Stomach (tissue), 9 donors: Measurements from ENCODE around the gene IQSEC3. TPM values are rescaled to one million over a fixed set of nuclear protein-coding genes. Genes with fewer than 3 reads are reported as not detected.
A peak's percentile ranks its signal among the peaks of the same experiment; 100 is the strongest.

Source experiments
- DNase-seq, 2 donors: peaks; one replicate each; pipeline versions ENCODE4 v3.0.0 to v3.0.0-alpha.2; 2013 to 2019
- H3K27ac ChIP-seq, 5 donors: fragments of 200-600 bp in 4 of 5; sonication (generic) in 4 of 5; one replicate each; pipeline ENCODE4 v1.5.1; 2013 to 2019; ENCODE audit warnings: mild to moderate bottlenecking in 1 of 5, moderate library complexity in 1 of 5
- H3K27me3 ChIP-seq, 3 donors: fragments of 200-600 bp; sonication (generic); one replicate each; pipeline ENCODE4 v1.5.1; 2017 to 2019; ENCODE audit warnings: mixed run types in 1 of 3
- H3K36me3 ChIP-seq, 4 donors: fragments of 200-600 bp; sonication (generic); 1 replicate in 3 of 4; 2 replicates in 1 of 4; pipeline ENCODE4 v1.5.1; 2016 to 2019
- H3K4me1 ChIP-seq, 4 donors: fragments of 200-600 bp; sonication (generic); one replicate each; pipeline ENCODE4 v1.5.1; 2016 to 2019
- H3K4me3 ChIP-seq, 4 donors: fragments of 200-600 bp; sonication (generic) in 3 of 4; one replicate each; pipeline ENCODE4 v1.5.1; 2016 to 2019; ENCODE audit warnings: mild to moderate bottlenecking in 1 of 4
- H3K9me3 ChIP-seq, 4 donors: fragments of 200-600 bp; sonication (generic); one replicate each; pipeline ENCODE4 v1.5.1; 2016 to 2019
- CTCF ChIP-seq, 7 experiments: fragments of 450-650 bp in 4 of 7; fragments of 200-600 bp in 3 of 7; sonication (generic) in 3 of 7; IDR thresholded peaks; one replicate each; pipeline ENCODE4 v1.5.1; 2016 to 2019; ENCODE audit warnings: antibody characterized with exemption in 7 of 7, control low read depth in 2 of 7, mild to moderate bottlenecking in 1 of 7
- EP300 ChIP-seq: sonication (generic); formaldehyde crosslinking; IDR thresholded peaks from one replicate; pipeline ENCODE4 v1.6.1; 2017; ENCODE audit warnings: antibody characterized with exemption
- POLR2A ChIP-seq, 4 donors: fragments of 450-650 bp; IDR thresholded peaks; one replicate each; pipeline ENCODE4 v1.6.1; 2016; ENCODE audit warnings: antibody characterized with exemption in 4 of 4, control low read depth in 2 of 4, mild to moderate bottlenecking in 1 of 4, moderate library complexity in 1 of 4
- POLR2AphosphoS5 ChIP-seq, 3 donors: sonication (generic); formaldehyde crosslinking; IDR thresholded peaks; one replicate each; pipeline ENCODE4 v1.6.1; 2016; ENCODE audit warnings: antibody characterized with exemption in 3 of 3
- WGBS, 5 donors: extraction: QIAGEN DNeasy Blood & Tissue Kit in 3 of 5; methylation state at CpG; one replicate each; pipeline versions ENCODE4 v1.1.5 to v1.1.7; 2013 to 2018; 5-methylcytosine and 5-hydroxymethylcytosine counted together
- intact Hi-C: fragments of 100-400 bp; cut with DNase I; formaldehyde crosslinking; loops from one replicate; pipeline ENCODE4 v1.15.1; 2023; ENCODE audit warnings: low total_unique reads
- polyA plus RNA-seq, 3 donors: library from polyadenylated mRNA; stranded (reverse); fragments of 200-250 nt; gene quantifications; one replicate each; pipeline ENCODE4 v1.2.3, GENCODE V29; 2013
- total RNA-seq, 5 donors: library from RNA; depleted of rRNA; stranded (reverse); fragments of >200 nt; gene quantifications; one replicate each; pipeline versions ENCODE4 v1.1.0 to v1.2.3, GENCODE V29; 2014 to 2016
- donor health status: healthy with polysubstance abuse.
- donor health status: Bipolar disorder and iron deficiency.
- donor health status: healthy.

The IQSEC3 gene
- total and polyA plus RNA-seq, 8 donors: 0.08 to 1.7 (median 0.87) TPM; not detected in 2

GRCh38 chr12:138171-138897, 71.8 kb downstream of the IQSEC3 start:
- no peak for DNase-seq
- H3K4me1 ChIP-seq: peaks cover 0 to 16% (median 14%) of the 10 kb centered on the region in 4 donors
- no peaks in the 10 kb centered on the region for H3K36me3 ChIP-seq
- peak overlapping the region; percentile 24 to 35 (median 32) for H3K4me3 ChIP-seq
- H3K9me3 ChIP-seq: no peaks in the 10 kb centered on the region
- intact Hi-C loops: no loop called here
- peaks cover 0 to 68% (median 30%) of the 10 kb centered on the region in 3 donors for H3K27me3 ChIP-seq
- no peak overlapping the region for H3K27ac ChIP-seq
- TF ChIP-seq POLR2A (IDR thresholded peaks at IDR 0.05): no peak
- no peak for TF ChIP-seq EP300
- no peak for TF ChIP-seq POLR2AphosphoS5 (IDR thresholded peaks at IDR 0.05)
- TF ChIP-seq CTCF (IDR thresholded peaks at IDR 0.05): no peak
- 80 to 89% (median 80%) methylated on average over 34 to 64 of the region's 64 CpGs for WGBS, 5 donors

- peak in 1 of 2 donors; percentile 65 for DNase-seq
- Histone ChIP-seq H3K4me1 (peaks cover 0 to 16% (median 15%) of the 10 kb centered on the region in 4 donors), H3K9me3 (no peaks in the 10 kb centered on the region), H3K4me3 (peak overlapping the region; percentile 24 to 35 (median 32)), H3K27ac (no peak overlapping the region), H3K27me3 (peaks cover 0 to 68% (median 30%) of the 10 kb centered on the region in 3 donors), H3K36me3 (no peaks in the 10 kb centered on the region)
- TF ChIP-seq EP300: no peak
- TF ChIP-seq CTCF (IDR thresholded peaks at IDR 0.05): no peak
- TF ChIP-seq POLR2A (IDR thresholded peaks at IDR 0.05): no peak
- TF ChIP-seq POLR2AphosphoS5 (IDR thresholded peaks at IDR 0.05): no peak
- WGBS, 5 donors: 17 to 24% (median 21%) methylated on average over 22 to 48 of the region's 49 CpGs
- intact Hi-C loops: no loop called here
Observed at GRCh38 chr12:138898-139534, 72.4 kb downstream of the IQSEC3 start.

- H3K4me1 ChIP-seq: peaks cover 4 to 21% (median 18%) of the 10 kb centered on the region in 4 donors
- no peaks in the 10 kb centered on the region for H3K36me3 ChIP-seq
- DNase-seq: peak in 1 of 2 donors; percentile 73
- H3K27ac ChIP-seq: no peak overlapping the region
- peak overlapping the region; percentile 24 to 35 (median 32) for H3K4me3 ChIP-seq
- no peak for TF ChIP-seq POLR2A (IDR thresholded peaks at IDR 0.05)
- TF ChIP-seq POLR2AphosphoS5 (IDR thresholded peaks at IDR 0.05): no peak
- no peak for TF ChIP-seq EP300
- no peak for TF ChIP-seq CTCF (IDR thresholded peaks at IDR 0.05)
- no peaks in the 10 kb centered on the region for H3K9me3 ChIP-seq
- intact Hi-C loops: no loop called here
- 20 to 28% (median 22%) methylated on average over 14 of the region's 14 CpGs for WGBS, 5 donors
- peaks cover 0 to 68% (median 30%) of the 10 kb centered on the region in 3 donors for H3K27me3 ChIP-seq
Observed at GRCh38 chr12:139585-139984, 73.0 kb downstream of the IQSEC3 start.

GRCh38 chr12:140162-140561, 73.6 kb downstream of the IQSEC3 start:
- no peak for TF ChIP-seq EP300
- TF ChIP-seq POLR2AphosphoS5 (IDR thresholded peaks at IDR 0.05): no peak
- no peak for TF ChIP-seq CTCF (IDR thresholded peaks at IDR 0.05)
- TF ChIP-seq POLR2A (IDR thresholded peaks at IDR 0.05): no peak
- intact Hi-C loops: no loop called here
- no peak overlapping the region for H3K4me3 ChIP-seq
- peaks cover 8 to 27% (median 20%) of the 10 kb centered on the region in 4 donors for H3K4me1 ChIP-seq
- no peak overlapping the region for H3K27ac ChIP-seq
- no peaks in the 10 kb centered on the region for H3K36me3 ChIP-seq
- H3K9me3 ChIP-seq: no peaks in the 10 kb centered on the region
- peaks cover 0 to 68% (median 30%) of the 10 kb centered on the region in 3 donors for H3K27me3 ChIP-seq
- DNase-seq: no peak
- WGBS, 5 donors: 67 to 73% (median 70%) methylated on average over 5 of the region's 5 CpGs
